Head of caudate nucleus (tissue), 42 donors: ENCODE measurements around the gene C16orf86.
A peak's percentile ranks its signal among the peaks of the same experiment; 100 is the strongest.

ENCODE experiments used
- DNase-seq, 42 donors: peaks; one replicate each; pipeline versions ENCODE4 v3.0.0 to v3.0.0-alpha.2; 2020 to 2021; ENCODE audit warnings: mixed read lengths in 7 of 42
- intact Hi-C: fragments of 100-400 bp; cut with DNase I; formaldehyde crosslinking; loops from one replicate; pipeline ENCODE4 v1.15.0; 2022

The C16orf86 gene, protein sequence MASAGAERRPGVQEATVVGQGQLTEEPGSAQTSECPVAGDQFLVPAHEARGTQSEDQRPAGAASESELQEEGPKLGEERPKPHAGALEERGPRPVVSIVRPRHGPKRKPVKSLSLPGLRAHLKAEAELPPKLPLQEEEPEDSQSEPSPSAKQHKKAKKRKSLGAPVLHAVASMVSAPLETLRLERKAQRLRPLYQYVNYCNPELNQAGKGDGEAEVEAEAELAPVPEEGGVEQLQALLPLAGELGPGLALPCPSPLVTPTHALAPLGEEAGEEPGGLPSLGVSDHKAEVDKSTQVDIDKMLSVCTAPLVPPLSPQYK

DNA sequence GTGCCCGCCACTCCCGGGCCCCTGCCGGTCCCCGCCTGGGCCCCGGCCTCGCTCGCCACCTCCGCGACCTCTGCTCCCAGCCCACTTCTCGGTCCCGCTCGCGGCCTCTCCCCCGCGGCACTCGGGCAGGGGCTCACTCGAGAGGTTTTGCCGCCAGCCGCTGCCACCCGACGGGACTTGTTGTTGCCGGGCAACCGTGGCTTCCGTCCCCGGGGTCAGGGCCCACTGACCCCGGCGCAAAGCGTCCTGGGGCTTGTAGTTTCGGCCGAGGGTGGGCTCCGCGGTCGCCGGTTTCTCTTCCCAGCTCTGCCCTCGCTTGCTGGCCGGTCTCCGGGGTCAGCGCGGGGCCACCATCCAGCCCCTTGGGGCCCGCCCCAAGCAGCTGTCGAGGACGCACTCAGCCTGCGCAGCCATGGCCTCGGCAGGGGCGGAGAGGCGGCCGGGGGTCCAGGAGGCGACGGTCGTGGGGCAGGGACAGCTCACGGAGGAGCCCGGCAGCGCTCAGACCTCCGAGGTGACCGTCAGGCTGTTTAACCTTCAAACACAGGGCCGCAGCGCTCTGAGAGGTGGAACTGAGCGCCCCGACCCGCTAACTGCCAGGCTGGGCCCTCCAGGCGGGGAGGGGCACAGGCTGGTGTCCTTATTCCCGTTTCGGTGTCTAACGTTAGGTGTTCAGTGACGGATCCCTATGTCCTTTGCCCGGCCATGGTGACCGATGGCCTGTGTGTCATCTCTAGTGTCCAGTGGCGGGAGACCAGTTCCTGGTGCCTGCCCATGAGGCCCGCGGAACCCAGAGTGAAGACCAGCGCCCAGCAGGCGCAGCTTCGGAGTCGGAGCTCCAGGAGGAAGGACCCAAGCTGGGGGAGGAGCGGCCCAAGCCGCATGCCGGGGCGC lies at the start of gene C16orf86, which contains the start of gene ENKD1:
TSS of gene C16orf86 (plus strand) at position 256 of the 894 bp plus-strand sequence. CDS start at position 413, 157 bp downstream.
TSS of gene ENKD1 (minus strand) at position 192 of the 894 bp plus-strand sequence. CDS start 308 bp downstream, outside the sequence.
- intact Hi-C loops = loop anchor here (5.0 kb wide), 1 partner anchor 145 kb away; no protein-coding TSS in a partner anchor
- peak; percentile 76 to 95 (median 90) for DNase-seq

DNA sequence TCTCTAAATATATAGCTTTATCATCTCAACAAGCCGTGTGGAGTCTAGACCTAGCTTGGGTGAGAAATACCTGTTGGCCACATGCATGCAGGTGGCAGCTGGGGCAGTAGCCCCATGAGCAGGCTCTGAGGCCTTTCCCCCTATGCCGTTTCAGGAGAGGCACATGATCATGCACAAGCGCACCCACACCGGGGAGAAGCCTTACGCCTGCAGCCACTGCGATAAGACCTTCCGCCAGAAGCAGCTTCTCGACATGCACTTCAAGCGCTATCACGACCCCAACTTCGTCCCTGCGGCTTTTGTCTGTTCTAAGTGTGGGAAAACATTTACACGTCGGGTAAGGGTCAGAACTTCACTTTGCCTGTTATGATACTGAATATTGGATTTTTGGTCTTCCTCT lies 38.4 kb upstream of the C16orf86 start:
- intact Hi-C loops = no loop called here
- DNase-seq = no peak

DNA sequence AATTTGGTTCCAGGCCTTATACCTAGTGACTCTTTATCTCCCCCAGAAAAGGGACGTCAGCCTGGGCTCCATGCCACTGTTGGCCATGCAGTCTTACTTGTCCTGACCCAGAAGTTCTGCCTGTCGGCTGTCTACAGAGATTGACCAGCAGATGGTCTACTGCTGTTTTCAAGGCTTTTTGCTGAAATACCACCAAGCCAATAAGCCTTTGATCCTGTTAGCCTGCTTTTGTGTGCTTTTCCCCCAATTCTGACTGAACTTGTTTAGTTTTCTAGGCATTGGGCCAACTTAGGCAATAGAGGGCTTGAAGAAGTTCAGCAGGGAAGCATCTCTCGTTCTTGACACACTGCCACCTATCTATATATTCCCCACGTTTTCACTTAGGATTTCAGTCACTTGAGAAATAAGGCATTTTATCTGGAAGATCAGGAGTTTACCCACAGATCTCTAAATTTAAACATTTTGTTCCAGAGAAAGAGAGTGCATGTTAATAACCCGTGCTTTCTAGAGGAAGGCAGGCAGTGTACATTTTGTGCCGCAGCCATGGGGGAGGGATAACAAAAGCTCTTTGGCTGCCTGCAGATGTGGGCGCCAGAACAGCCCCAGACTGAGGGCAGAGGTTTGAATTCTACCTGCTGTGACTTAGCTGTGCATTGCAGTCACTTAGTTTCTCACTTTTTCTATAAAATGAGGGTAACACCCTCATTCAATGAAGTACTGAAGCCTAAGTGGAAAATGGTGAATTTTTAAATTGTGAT lies 34.0 kb upstream of the C16orf86 start:
- intact Hi-C loops = no loop called here
- DNase-seq = peak in 41 of 42 donors; percentile 27 to 89 (median 71)

DNA sequence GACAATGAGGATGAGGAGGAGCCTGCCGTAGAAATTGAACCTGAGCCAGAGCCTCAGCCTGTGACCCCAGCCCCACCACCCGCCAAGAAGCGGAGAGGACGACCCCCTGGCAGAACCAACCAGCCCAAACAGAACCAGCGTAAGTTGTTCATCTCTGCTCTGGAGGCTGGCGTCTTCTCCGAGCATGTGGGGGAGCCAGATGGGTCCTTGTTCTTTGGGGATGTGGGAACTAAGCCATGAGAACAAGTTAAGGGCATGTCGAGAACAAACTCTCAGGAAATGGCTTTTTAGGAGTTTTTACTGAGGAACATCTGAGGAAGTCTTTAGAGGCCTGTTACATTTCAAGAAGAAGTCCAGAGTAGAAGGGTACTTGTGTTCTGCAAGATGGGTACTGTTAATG lies 29.9 kb upstream of the C16orf86 start:
- intact Hi-C loops = no loop called here
- DNase-seq = no peak

DNA sequence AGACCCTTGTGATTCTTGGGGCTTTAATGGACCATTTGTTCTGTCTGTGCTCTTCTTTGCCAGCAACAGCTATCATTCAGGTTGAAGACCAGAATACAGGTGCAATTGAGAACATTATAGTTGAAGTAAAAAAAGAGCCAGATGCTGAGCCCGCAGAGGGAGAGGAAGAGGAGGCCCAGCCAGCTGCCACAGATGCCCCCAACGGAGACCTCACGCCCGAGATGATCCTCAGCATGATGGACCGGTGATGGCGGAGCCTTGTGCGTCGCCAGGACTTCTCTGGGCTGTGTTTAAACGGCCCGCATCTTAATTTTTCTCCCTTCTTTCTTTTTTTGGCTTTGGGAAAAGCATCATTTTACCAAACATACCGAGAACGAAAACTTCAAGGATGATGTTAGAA lies 29.0 kb upstream of the C16orf86 start:
- intact Hi-C loops = no loop called here
- DNase-seq = no peak

DNA sequence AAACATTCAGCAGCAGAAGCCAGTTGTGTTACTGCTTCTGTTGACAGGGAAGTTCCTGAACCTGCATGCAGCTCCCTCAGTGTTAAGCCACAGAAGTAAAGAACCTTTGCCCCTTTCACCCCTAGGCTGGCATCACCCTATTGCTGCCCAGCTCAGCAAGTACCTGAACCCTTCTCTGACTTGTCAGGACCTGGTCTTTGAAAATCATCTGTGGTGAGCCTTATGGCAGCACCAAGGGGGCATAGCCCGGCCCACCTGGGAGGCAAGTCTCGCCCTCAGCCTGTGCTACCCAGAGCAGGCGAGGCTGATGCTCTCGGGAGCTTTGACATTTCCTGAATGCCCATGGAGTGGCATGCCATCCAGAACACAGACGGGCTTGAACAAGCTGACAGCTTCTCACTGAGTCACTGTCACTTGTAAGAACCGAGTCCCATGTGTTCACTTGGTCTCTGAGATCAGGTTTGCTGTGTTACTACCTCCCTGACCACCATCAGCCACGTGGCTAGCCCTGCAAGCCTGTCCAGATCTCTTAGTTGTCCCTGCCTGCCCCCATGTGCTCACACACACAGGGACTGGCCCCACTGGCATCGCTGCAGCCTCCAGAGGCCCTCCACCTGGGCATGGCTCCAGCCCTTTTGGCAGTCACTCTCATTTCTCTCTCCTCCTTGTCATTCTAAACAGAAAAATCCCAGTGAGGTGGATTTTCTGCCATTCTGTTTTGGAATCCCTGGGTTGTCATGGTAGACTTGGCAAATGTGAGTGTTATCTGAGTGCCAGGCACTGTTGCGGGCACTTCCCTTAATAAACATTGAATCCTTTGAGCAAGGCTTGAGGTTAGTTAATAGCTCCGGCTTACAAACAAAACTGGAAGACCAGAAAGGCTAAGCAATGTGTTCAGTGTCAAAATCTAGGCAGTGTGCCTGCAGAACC lies 24.6 kb upstream of the C16orf86 start:
- DNase-seq = peak in 37 of 42 donors; percentile 33 to 84 (median 67)
- intact Hi-C loops = no loop called here

DNA sequence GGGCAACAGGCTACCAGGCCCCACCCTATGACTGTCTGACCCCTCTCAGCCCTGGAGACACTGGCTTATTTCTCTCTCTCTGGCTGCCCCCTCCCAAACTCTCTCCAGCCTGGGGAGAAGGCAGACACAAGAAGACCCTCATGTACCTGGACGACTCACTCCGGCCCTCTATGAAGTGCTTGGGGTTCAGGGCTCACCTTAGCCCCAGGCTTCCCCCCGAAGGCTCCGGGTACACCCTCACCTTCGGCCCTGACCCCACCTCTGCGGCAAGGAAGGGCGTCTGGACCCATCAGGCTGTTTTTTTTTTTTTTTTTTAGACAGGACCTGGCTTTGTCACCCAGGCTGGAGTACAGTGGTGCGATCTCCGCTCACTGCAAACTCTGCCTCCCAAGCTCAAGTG lies 22.6 kb upstream of the C16orf86 start:
- DNase-seq = no peak
- intact Hi-C loops = no loop called here

DNA sequence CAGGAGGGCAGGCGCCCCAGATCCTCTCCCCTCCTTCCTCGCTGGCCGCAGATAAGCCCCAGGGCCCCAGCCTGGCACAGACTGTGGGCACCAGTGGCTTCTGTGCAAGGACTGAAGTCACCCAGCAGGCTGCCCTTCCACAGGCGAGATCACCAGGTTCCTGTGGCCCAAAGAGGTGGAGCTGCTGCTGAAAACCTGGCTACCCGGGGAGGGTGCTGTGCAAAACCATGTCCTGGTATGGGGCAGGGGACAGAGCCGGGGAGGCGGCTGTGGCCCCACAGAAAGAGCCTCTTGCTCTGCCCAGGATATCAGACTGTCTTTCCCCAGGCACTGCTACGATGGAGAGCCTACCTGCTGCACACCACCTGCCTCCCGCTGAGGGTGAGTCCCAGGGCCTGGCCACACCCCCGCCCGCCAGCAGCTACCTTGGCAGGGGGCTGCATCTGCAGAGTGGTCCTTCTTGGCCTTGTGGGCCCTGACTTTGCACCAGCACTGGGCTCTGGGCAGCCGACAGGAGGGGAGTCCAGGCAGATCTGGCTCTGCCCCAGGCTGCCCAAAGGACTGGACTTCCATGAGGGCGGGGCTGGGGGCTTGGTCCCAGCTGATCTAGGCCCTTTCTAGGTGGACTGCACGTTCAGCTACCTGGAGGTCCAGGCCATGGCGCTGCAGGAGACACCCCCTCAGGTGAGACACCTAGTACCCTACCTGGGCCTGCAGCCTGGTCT lies 21.1 kb upstream of the C16orf86 start:
- DNase-seq = no peak
- intact Hi-C loops = no loop called here

DNA sequence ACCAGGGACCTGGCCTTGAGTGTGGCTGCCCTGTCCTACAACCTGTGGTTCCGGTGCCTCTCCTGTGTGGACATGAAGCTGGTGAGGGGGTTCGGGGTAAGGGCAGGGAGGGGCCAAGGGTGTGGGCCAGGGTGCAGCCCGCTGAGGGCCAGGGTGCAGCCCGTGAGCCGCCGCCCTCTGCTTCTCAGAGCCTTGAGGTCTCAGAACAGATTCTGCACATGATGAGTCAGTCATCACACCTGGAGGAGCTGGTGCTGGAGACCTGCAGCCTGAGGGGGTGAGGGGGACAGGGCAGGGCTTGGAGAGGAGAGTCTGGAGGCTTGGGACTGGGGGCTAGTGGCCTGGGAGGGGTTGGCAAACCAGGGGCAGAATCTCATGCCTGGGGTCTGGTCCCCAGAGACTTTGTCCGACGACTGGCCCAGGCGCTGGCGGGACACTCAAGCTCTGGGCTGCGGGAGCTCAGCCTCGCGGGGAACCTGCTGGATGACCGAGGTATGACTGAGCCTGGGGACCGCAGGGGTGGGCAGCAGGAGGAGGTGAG lies 19.4 kb upstream of the C16orf86 start:
- intact Hi-C loops = no loop called here
- DNase-seq = no peak

DNA sequence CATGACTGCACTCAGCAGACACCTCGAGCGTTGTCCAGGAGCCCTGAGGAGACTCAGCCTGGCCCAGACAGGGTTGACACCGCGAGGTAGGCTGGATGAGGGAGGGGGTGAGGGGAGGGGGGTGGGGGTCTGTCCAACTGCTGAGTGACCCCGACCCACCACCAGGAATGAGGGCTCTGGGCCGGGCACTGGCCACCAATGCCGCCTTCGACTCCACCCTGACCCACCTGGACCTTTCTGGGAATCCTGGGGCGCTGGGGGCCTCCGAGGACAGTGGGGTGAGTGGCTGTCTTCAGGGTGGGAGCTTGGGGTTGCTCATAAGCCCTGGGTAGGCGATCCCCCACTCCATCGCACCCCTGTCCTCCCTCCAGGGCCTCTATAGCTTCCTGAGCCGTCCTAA lies 18.9 kb upstream of the C16orf86 start:
- intact Hi-C loops = no loop called here
- no peak for DNase-seq

DNA sequence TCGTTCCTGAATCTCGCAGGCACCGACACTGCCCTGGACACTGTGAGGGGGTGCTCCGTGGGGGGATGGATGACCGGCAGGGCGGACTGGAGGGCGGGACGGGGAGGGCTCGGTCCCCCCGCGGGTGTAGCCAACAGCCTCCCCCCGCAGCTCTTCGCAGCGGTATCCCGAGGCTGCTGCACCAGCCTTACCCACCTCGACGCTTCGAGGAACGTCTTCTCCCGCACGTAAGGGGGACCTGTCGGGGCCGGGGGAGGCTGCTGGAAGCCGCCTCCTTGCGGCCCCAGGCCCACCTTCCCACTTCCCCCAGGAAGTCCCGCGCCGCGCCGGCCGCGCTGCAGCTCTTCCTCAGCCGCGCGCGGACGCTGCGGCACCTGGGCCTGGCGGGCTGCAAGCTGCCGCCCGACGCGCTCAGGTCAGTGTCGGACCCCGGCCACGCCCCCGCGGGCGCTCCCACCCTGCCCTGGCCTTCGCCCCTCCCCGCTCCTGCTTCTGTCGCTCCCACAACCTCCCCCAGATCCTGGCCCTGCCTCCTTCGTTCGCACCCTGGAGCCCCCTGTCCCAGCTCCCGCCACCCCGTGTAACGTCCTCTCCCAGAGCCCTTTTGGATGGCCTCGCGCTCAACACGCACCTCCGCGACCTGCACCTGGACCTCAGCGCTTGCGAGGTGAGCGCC lies 18.4 kb upstream of the C16orf86 start:
- DNase-seq = no peak
- intact Hi-C loops = no loop called here

DNA sequence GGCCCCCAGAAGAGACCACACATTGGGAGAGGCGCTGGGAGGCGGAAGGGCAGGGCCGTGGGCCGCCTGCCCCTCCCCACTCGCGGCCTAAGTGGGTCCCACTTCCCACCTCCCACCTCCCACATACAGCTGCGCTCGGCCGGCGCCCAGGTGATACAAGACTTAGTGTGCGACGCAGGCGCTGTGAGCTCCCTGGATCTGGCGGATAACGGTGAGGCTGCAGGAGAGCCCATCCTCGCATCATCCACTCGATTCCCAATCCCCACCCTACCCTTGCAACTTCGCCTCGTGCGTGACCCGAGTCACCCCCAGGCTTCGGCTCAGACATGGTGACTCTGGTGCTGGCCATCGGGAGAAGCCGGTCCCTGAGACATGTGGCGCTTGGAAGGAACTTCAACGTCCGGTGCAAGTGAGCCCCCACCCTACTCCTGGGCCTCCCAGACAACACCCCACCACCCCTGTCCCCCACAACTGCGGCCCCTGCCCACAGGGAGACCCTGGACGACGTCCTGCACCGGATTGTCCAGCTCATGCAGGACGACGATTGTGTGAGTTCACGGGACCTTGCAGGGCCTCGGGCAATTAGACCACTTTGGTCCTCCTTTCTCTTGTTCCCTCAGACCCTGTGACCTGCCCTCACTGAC lies 17.7 kb upstream of the C16orf86 start:
- DNase-seq = peak in 8 of 42 donors; percentile 33 to 60 (median 46)

DNA sequence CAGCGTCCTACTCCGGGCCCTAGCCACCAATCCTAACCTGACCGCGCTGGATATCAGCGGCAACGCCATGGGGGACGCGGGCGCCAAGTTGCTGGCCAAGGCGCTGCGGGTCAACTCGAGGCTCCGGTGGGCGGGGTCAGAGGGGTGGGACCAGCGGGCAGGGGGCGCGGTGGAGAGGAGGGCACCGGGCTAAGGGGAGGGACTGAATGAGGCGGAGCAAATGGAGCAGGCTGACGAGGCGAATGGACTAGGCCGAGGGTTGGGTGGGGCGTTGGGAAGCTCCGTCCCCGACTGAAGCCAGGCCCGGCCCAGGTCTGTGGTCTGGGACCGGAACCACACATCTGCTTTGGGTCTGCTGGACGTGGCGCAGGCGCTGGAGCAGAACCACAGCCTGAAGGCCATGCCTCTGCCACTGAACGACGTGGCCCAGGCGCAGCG lies 17.1 kb upstream of the C16orf86 start:
- intact Hi-C loops = no loop called here
- DNase-seq = no peak

More for the DNA sequence above, 17.7 kb upstream of the C16orf86 start:
- intact Hi-C loops = no loop called here

DNA sequence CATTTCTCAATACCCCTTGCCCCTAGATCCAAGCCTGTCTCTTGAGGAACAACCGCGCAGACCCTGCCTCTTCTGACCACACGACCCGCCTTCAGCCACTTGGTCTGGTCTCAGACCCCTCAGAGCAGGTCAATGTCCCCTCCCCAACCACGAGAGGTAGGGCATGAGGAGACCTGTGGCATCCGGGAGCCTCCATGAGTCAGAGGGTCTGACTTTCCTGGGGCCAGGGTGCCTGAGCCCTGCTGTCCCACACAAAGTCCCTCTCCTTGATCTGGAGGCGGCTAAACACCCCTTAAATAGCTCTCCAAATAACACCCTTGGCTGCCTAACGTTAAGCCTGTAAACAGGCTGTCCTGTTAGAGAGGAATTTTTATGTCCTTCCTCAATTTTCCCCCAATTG lies 16.6 kb upstream of the C16orf86 start:
- DNase-seq = no peak
- intact Hi-C loops = no loop called here

DNA sequence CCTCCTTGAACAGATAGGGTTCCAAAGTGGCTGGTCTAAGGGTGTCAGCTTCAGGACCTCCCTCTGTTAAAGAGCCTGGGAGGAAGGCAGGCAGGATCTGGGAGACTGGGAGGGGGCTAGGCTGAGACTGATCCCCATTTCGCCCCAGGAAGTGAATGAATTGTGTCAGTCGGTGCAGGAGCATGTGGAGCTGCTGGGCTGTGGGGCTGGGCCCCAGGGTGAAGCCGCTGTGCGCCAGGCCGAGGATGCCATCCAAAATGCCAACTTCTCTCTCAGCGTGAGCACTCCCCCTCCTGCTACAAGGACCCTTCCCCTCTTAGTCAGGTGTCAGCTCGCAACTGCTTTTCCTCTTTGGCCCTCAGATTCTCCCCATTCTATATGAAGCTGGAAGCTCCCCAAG lies 15.6 kb upstream of the C16orf86 start:
- intact Hi-C loops = no loop called here
- DNase-seq = no peak

DNA sequence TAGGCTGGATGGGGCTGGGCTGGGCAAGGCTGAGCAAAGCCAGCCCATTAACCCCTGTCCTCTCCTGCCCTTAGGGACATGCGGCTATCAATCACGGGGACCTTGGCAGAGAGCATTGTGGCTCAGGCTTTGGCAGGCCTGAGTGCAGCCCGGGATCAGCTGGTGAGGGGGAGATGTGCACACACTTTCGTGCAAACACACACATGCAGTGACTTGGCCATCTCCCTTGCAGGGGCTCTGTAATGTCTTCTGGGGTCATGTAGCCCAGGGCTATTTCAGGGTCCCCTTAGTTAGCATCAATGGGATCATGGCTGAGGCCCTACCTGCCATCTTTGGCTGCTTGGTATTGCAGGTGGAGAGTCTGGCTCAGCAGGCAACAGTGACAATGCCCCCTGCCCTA lies 14.8 kb upstream of the C16orf86 start:
- DNase-seq = no peak
- intact Hi-C loops = no loop called here
